ENCODE results near the gene TTC4.
A peak's percentile ranks its signal among the peaks of the same experiment; 100 is the strongest.

Gene TTC4

GRCh38 chr1:54782588-54782987, 66.9 kb downstream of the TTC4 start:
- no peak for DNase-seq (ENCODE audit: low spot score)

- DNase-seq (ENCODE audit: low spot score), result no peak
Measured at GRCh38 chr1:54784066-54784465, 68.4 kb downstream of the TTC4 start.

- no peak for DNase-seq (ENCODE audit: low spot score)
Measured at GRCh38 chr1:54786778-54787177, 71.1 kb downstream of the TTC4 start.

GRCh38 chr1:54787604-54788003, 71.9 kb downstream of the TTC4 start:
- no peak for DNase-seq (ENCODE audit: low spot score)

DNA sequence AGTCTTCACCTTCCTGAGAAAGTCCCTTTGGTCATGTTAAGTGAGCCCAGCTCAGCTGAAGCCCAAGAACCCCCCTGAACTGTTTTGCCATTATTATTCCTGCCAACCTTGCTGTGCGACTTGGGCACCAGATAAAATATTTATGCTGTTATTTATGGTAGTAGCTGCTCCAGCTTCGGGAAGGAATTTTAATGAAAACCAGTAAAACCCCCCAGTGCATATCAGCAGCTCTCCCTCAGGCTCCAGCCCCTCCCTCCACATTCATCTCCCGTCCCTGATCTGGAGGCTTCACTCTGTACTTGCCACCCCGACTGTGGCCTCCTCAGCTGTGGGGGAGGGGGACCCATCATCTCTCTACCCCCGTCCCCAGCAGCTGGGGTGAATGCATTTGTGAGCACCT, 72.8 kb downstream of the TTC4 start:
- DNase-seq (ENCODE audit: low spot score), result no peak

DNA sequence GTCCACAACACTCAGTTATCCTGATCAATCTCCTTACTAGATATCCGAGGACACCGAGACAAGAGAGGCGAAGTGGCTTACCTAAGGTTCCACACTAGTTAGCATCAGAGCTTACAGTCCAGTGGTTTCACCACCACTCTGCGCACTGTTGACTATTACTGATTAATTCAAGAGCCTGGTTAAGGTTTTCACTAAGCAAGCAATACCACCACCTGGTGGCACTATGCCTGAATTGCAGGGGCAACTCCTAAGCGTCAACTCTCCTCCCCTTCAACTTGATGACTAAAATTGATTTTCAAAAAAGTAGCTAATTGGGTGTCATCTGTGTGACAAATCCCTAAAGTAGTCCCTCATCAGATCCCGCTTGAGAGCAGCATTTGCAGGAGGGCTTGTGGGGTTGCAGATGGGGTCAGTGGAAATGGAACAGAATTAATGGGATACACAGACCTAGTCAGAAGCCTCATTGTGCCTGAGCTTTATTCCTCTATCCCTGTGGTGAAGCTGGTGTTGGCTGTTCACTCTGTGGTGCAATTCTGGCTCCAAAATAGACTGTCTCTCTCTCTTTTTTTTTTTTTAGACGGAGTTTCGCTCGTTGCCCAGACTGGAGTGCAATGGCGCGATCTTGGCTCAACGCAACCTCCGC, 76.3 kb downstream of the TTC4 start:
- peak; percentile 59 for DNase-seq (ENCODE audit: low spot score)
